Lower leg skin (tissue), 4 donors: ENCODE results near the gene MAPT. TPM values are rescaled to one million over a fixed set of nuclear protein-coding genes. Genes with fewer than 3 reads are reported as not detected.

Experiments used
- DNase-seq, 2 donors: peaks; one replicate each; pipeline ENCODE4 v3.0.0-alpha.2; 2019; ENCODE audit warnings: low spot score in 2 of 2
- H3K4me3 ChIP-seq: fragments of 200-600 bp; sonication (generic); 2 replicates; pipeline ENCODE4 v1.5.1; 2017; ENCODE audit warnings: mild to moderate bottlenecking, low read depth; ENCODE audit not compliant: poor library complexity, severe bottlenecking
- POLR2A ChIP-seq, 2 donors: fragments of 450-650 bp; IDR thresholded peaks; one replicate each; pipeline ENCODE4 v1.6.1; 2016 to 2017; ENCODE audit warnings: antibody characterized with exemption in 2 of 2, mild to moderate bottlenecking in 1 of 2, moderate library complexity in 1 of 2
- WGBS, 2 donors: methylation state at CpG; one replicate each; pipeline ENCODE4 v1.1.5; 2018; 5-methylcytosine and 5-hydroxymethylcytosine counted together
- intact Hi-C: fragments of 100-400 bp; cut with DNase I; formaldehyde crosslinking; loops from one replicate; pipeline ENCODE4 v1.15.0; 2023; ENCODE audit warnings: low total_unique reads
- total RNA-seq, 4 donors: library from RNA; depleted of rRNA; stranded (reverse); fragments of >200 nt; gene quantifications; one replicate each; pipeline ENCODE4 v1.1.0, GENCODE V29; 2016
- TF ChIP-seq, protein P1 (sequence below), 3 donors: fragments of 450-650 bp; IDR thresholded peaks; one replicate each; pipeline ENCODE4 v1.5.1; 2016; ENCODE audit warnings: antibody characterized with exemption in 3 of 3, mild to moderate bottlenecking in 3 of 3, moderate library complexity in 2 of 3

Gene MAPT
- total RNA-seq, 4 donors from 2014 or later = 4.1 to 7.6 (median 6.2) TPM

DNA sequence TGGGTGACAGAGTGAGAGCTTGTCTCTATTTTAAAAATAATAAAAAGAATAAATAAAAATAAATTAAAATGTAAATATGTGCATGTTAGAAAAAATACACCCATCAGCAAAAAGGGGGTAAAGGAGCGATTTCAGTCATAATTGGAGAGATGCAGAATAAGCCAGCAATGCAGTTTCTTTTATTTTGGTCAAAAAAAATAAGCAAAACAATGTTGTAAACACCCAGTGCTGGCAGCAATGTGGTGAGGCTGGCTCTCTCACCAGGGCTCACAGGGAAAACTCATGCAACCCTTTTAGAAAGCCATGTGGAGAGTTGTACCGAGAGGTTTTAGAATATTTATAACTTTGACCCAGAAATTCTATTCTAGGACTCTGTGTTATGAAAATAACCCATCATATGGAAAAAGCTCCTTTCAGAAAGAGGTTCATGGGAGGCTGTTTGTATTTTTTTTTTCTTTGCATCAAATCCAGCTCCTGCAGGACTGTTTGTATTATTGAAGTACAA lies 113.2 kb downstream of the MAPT start:
- 63 to 67% methylated on average over 2 of the region's 2 CpGs for WGBS, 2 donors
- intact Hi-C loops = no loop called here
- TF ChIP-seq POLR2A (IDR thresholded peaks at IDR 0.05) = no peak
- TF ChIP-seq, protein P1, sequence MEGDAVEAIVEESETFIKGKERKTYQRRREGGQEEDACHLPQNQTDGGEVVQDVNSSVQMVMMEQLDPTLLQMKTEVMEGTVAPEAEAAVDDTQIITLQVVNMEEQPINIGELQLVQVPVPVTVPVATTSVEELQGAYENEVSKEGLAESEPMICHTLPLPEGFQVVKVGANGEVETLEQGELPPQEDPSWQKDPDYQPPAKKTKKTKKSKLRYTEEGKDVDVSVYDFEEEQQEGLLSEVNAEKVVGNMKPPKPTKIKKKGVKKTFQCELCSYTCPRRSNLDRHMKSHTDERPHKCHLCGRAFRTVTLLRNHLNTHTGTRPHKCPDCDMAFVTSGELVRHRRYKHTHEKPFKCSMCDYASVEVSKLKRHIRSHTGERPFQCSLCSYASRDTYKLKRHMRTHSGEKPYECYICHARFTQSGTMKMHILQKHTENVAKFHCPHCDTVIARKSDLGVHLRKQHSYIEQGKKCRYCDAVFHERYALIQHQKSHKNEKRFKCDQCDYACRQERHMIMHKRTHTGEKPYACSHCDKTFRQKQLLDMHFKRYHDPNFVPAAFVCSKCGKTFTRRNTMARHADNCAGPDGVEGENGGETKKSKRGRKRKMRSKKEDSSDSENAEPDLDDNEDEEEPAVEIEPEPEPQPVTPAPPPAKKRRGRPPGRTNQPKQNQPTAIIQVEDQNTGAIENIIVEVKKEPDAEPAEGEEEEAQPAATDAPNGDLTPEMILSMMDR (IDR thresholded peaks at IDR 0.05) = no peak
- H3K4me3 ChIP-seq = no peak overlapping the region
- DNase-seq = no peak

- no peak for DNase-seq
- H3K4me3 ChIP-seq = no peak overlapping the region
- WGBS, 2 donors = 86 to 89% methylated on average over 9 of the region's 9 CpGs
- no peak for TF ChIP-seq POLR2A (IDR thresholded peaks at IDR 0.05)
- TF ChIP-seq, protein P1 (IDR thresholded peaks at IDR 0.05) = no peak
- intact Hi-C loops = no loop called here
Observed at GRCh38 chr17:46008591-46008990, 114.2 kb downstream of the MAPT start.

GRCh38 chr17:46009681-46010596 lies 115.6 kb downstream of the MAPT start:
- intact Hi-C loops = no loop called here
- no peak overlapping the region for H3K4me3 ChIP-seq
- no peak for DNase-seq
- TF ChIP-seq, protein P1 (IDR thresholded peaks at IDR 0.05) = no peak
- no peak for TF ChIP-seq POLR2A (IDR thresholded peaks at IDR 0.05)
- WGBS, 2 donors = 79 to 87% methylated on average over 33 of the region's 33 CpGs

DNA sequence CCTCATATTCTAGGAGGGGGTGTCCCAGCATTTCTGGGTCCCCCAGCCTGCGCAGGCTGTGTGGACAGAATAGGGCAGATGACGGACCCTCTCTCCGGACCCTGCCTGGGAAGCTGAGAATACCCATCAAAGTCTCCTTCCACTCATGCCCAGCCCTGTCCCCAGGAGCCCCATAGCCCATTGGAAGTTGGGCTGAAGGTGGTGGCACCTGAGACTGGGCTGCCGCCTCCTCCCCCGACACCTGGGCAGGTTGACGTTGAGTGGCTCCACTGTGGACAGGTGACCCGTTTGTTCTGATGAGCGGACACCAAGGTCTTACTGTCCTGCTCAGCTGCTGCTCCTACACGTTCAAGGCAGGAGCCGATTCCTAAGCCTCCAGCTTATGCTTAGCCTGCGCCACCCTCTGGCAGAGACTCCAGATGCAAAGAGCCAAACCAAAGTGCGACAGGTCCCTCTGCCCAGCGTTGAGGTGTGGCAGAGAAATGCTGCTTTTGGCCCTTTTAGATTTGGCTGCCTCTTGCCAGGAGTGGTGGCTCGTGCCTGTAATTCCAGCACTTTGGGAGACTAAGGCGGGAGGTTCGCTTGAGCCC lies 116.3 kb downstream of the MAPT start:
- DNase-seq = no peak
- no peak for TF ChIP-seq POLR2A (IDR thresholded peaks at IDR 0.05)
- TF ChIP-seq, protein P1 (IDR thresholded peaks at IDR 0.05) = no peak
- intact Hi-C loops = no loop called here
- WGBS, 2 donors = 75 to 82% methylated on average over 15 to 16 of the region's 16 CpGs
- no peak overlapping the region for H3K4me3 ChIP-seq

DNA sequence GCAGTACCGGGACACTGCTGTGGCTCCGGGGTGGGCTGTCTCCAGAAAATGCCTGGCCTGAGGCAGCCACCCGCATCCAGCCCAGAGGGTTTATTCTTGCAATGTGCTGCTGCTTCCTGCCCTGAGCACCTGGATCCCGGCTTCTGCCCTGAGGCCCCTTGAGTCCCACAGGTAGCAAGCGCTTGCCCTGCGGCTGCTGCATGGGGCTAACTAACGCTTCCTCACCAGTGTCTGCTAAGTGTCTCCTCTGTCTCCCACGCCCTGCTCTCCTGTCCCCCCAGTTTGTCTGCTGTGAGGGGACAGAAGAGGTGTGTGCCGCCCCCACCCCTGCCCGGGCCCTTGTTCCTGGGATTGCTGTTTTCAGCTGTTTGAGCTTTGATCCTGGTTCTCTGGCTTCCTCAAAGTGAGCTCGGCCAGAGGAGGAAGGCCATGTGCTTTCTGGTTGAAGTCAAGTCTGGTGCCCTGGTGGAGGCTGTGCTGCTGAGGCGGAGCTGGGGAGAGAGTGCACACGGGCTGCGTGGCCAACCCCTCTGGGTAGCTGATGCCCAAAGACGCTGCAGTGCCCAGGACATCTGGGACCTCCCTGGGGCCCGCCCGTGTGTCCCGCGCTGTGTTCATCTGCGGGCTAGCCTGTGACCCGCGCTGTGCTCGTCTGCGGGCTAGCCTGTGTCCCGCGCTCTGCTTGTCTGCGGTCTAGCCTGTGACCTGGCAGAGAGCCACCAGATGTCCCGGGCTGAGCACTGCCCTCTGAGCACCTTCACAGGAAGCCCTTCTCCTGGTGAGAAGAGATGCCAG lies 117.6 kb downstream of the MAPT start:
- WGBS, 2 donors = 80 to 87% methylated on average over 18 to 20 of the region's 28 CpGs
- no peak for DNase-seq
- TF ChIP-seq POLR2A (IDR thresholded peaks at IDR 0.05) = no peak
- TF ChIP-seq, protein P1 (IDR thresholded peaks at IDR 0.05) = no peak
- intact Hi-C loops = no loop called here
- no peak overlapping the region for H3K4me3 ChIP-seq
